Common myeloid progenitor, CD34-positive (primary cell): ENCODE results near the gene TRIOBP.
A peak's percentile ranks its signal among the peaks of the same experiment; 100 is the strongest.

Experiments
- CTCF ChIA-PET: fragments of 350-600 bp; sonication (Branson Sonifier 250); formaldehyde crosslinking; loops from one replicate; lab custom pipeline; 2021; ENCODE audit warnings: antibody characterized with exemption; lab: Charles Lee
- POLR2A ChIA-PET: fragments of 350-600 bp; sonication (Branson Sonifier 250); formaldehyde crosslinking; loops from one replicate; lab custom pipeline; 2021; ENCODE audit warnings: antibody characterized with exemption; lab: Charles Lee
- DNase-seq, 3 donors: peaks; one replicate each; pipeline versions ENCODE4 v3.0.0 to v3.0.0-alpha.2; 2013
- H3K27ac ChIP-seq, 2 experiments: 1 replicate in 1 of 2; 2 replicates in 1 of 2; pipeline ENCODE4 v1.7.0; 2013; ENCODE audit warnings: inconsistent platforms in 2 of 2, low read length in 2 of 2, mild to moderate bottlenecking in 2 of 2, low read depth in 1 of 2, moderate library complexity in 1 of 2; ENCODE audit not compliant: severe bottlenecking in 2 of 2, insufficient read depth in 1 of 2, poor library complexity in 1 of 2
- H3K27me3 ChIP-seq, 5 experiments: replicated peaks in 2 of 5; 1 replicate in 3 of 5; 2 replicates in 2 of 5; pipeline versions ENCODE4 v1.6.1 to v1.7.0; 2013; ENCODE audit warnings: low read length in 4 of 5, mild to moderate bottlenecking in 2 of 5, moderate library complexity in 2 of 5, inconsistent platforms in 1 of 5; ENCODE audit not compliant: insufficient read depth in 5 of 5, control insufficient read depth in 4 of 5
- H3K36me3 ChIP-seq, 4 experiments: 1 replicate in 2 of 4; 2 replicates in 2 of 4; pipeline versions ENCODE4 v1.6.1 to v1.7.0; 2013; ENCODE audit warnings: low read length in 3 of 4, control low read depth in 1 of 4, mild to moderate bottlenecking in 1 of 4; ENCODE audit not compliant: control insufficient read depth in 4 of 4, insufficient read depth in 4 of 4
- H3K4me1 ChIP-seq, 4 experiments: 1 replicate in 3 of 4; 2 replicates in 1 of 4; pipeline versions ENCODE4 v1.6.1 to v1.7.1; 2013; ENCODE audit warnings: low read length in 3 of 4, mild to moderate bottlenecking in 3 of 4, control low read depth in 1 of 4, inconsistent platforms in 1 of 4, moderate library complexity in 1 of 4; ENCODE audit not compliant: control insufficient read depth in 4 of 4, insufficient read depth in 4 of 4; ENCODE audit errors: control extremely low read depth in 1 of 4
- H3K4me3 ChIP-seq, 7 experiments: 1 replicate in 4 of 7; 2 replicates in 3 of 7; pipeline versions ENCODE4 v1.5.1 to v1.7.0; 2013; ENCODE audit warnings: mild to moderate bottlenecking in 7 of 7, low read length in 6 of 7, moderate library complexity in 6 of 7, inconsistent platforms in 2 of 7, low read depth in 2 of 7, control low read depth in 1 of 7; ENCODE audit not compliant: insufficient read depth in 4 of 7, control insufficient read depth in 1 of 7; ENCODE audit errors: extremely low read depth in 1 of 7
- H3K9me3 ChIP-seq, 5 experiments: 1 replicate in 4 of 5; 2 replicates in 1 of 5; pipeline versions ENCODE4 v1.6.1 to v1.7.1; 2013; ENCODE audit warnings: low read length in 4 of 5, mild to moderate bottlenecking in 2 of 5, inconsistent platforms in 1 of 5, low read depth in 1 of 5, moderate library complexity in 1 of 5; ENCODE audit not compliant: control insufficient read depth in 4 of 5, insufficient read depth in 2 of 5; ENCODE audit errors: control extremely low read depth in 1 of 5
- WGBS: methylation state at CpG from one replicate; pipeline ENCODE4 v1.1.5; 2013; ENCODE audit not compliant: insufficient coverage; 5-methylcytosine and 5-hydroxymethylcytosine counted together

Gene TRIOBP

GRCh38 chr22:37659897-37660708, 36.7 kb upstream of the TRIOBP start:
- H3K4me1 ChIP-seq, result peaks cover 13 to 38% (median 37%) of the 10 kb centered on the region in 4 experiments
- 92% methylated on average over 11 of the region's 14 CpGs for WGBS
- H3K9me3 ChIP-seq, result no peaks in the 10 kb centered on the region
- no peak overlapping the region for H3K27ac ChIP-seq
- POLR2A ChIA-PET, result interaction anchor here (0.7 to 1.6 kb wide), 2 partner anchors 11 to 164 kb away, joined by 3 to 5 read pairs; no protein-coding TSS in a partner anchor
- H3K36me3 ChIP-seq, result peaks cover 0 to 32% (median 5%) of the 10 kb centered on the region in 4 experiments
- H3K27me3 ChIP-seq, result no peaks in the 10 kb centered on the region
- DNase-seq, result peak in 1 of 3 donors; percentile 20
- CTCF ChIA-PET, result interaction anchor here (0.8 to 39.6 kb wide), 8 partner anchors 18 to 274 kb away, joined by 3 to 672 read pairs (median 4); partner anchors contain the start of genes LGALS1, NOL12, SH3BP1 and TRIOBP
- peak overlapping the region in 5 of 7 experiments; percentile 69 to 85 (median 75) for H3K4me3 ChIP-seq

GRCh38 chr22:37660709-37661045, 36.2 kb upstream of the TRIOBP start:
- POLR2A ChIA-PET, result interaction anchor here (0.7 to 1.6 kb wide), 4 partner anchors 11 to 164 kb away, joined by 3 to 7 read pairs (median 5); no protein-coding TSS in a partner anchor
- Histone ChIP-seq H3K4me3 (peak overlapping the region in 3 of 7 experiments; percentile 0 to 85 (median 26)), H3K27ac (no peak overlapping the region), H3K4me1 (peaks cover 13 to 38% (median 37%) of the 10 kb centered on the region in 4 experiments), H3K27me3 (no peaks in the 10 kb centered on the region), H3K9me3 (no peaks in the 10 kb centered on the region), H3K36me3 (peaks cover 3 to 37% (median 8%) of the 10 kb centered on the region in 4 experiments)
- DNase-seq, result no peak
- CTCF ChIA-PET, result interaction anchor here (0.8 to 39.6 kb wide), 8 partner anchors 17 to 273 kb away, joined by 3 to 672 read pairs (median 4); partner anchors contain the start of genes LGALS1, NOL12, SH3BP1 and TRIOBP
- WGBS, result 100% methylated on average over 2 of the region's 2 CpGs

- DNase-seq, result peak; percentile 61 to 85 (median 81)
- CTCF ChIA-PET, result interaction anchor here (0.8 to 39.6 kb wide), 11 partner anchors 10 to 273 kb away, joined by 3 to 672 read pairs (median 3); partner anchors contain the start of genes LGALS1, NOL12, SH3BP1 and TRIOBP
- WGBS, result 71% methylated on average over 7 of the region's 12 CpGs
- Histone ChIP-seq H3K4me1 (peaks cover 13 to 38% (median 37%) of the 10 kb centered on the region in 4 experiments), H3K27ac (no peak overlapping the region), H3K36me3 (peaks cover 4 to 44% (median 13%) of the 10 kb centered on the region in 4 experiments), H3K27me3 (no peaks in the 10 kb centered on the region), H3K4me3 (peak overlapping the region in 2 of 7 experiments; percentile 0 to 10), H3K9me3 (no peaks in the 10 kb centered on the region)
- POLR2A ChIA-PET, result interaction anchor here (0.6 to 1.6 kb wide), 6 partner anchors 10 to 163 kb away, joined by 3 to 7 read pairs (median 4); partner anchors contain the start of gene TRIOBP
Measured at GRCh38 chr22:37661160-37661924, 35.5 kb upstream of the TRIOBP start.

- no peaks in the 10 kb centered on the region for H3K9me3 ChIP-seq
- H3K27ac ChIP-seq, result no peak overlapping the region
- peaks cover 5 to 50% (median 19%) of the 10 kb centered on the region in 4 experiments for H3K36me3 ChIP-seq
- POLR2A ChIA-PET, result interaction anchor here (1.0 to 1.6 kb wide), 5 partner anchors 9 to 35 kb away, joined by 3 to 7 read pairs (median 5); partner anchors contain the start of gene TRIOBP
- no peaks in the 10 kb centered on the region for H3K27me3 ChIP-seq
- CTCF ChIA-PET, result interaction anchor here (0.8 to 39.6 kb wide), 7 partner anchors 10 to 127 kb away, joined by 3 to 672 read pairs (median 7); partner anchors contain the start of genes LGALS1, NOL12, SH3BP1 and TRIOBP
- 100% methylated on average over 3 of the region's 5 CpGs for WGBS
- H3K4me3 ChIP-seq, result no peak overlapping the region
- H3K4me1 ChIP-seq, result peaks cover 13 to 38% (median 37%) of the 10 kb centered on the region in 4 experiments
- no peak for DNase-seq
Measured at GRCh38 chr22:37662039-37662438, 34.8 kb upstream of the TRIOBP start.

GRCh38 chr22:37663521-37664140, 33.2 kb upstream of the TRIOBP start:
- peaks cover 11 to 30% (median 28%) of the 10 kb centered on the region in 4 experiments for H3K4me1 ChIP-seq

More at GRCh38 chr22:37663521-37664140, 33.2 kb upstream of the TRIOBP start:
- Histone ChIP-seq H3K36me3 (peaks cover 5 to 53% (median 23%) of the 10 kb centered on the region in 4 experiments), H3K9me3 (no peaks in the 10 kb centered on the region), H3K4me3 (no peak overlapping the region), H3K27ac (no peak overlapping the region), H3K27me3 (no peaks in the 10 kb centered on the region)
- no peak for DNase-seq
- WGBS, result 97% methylated on average over 8 of the region's 16 CpGs
- ChIA-PET POLR2A (interaction anchor here (0.6 kb wide), 2 partner anchors 79 to 382 kb away, joined by 3 to 8 read pairs; partner anchors contain the start of gene CYTH4), CTCF (interaction anchor here (1.0 to 39.6 kb wide), 4 partner anchors 14 to 141 kb away, joined by 3 to 672 read pairs (median 248); partner anchors contain the start of genes LGALS1, NOL12 and SH3BP1)
